ENCODE measurements around the gene AFF2. TPM values are rescaled to one million over a fixed set of nuclear protein-coding genes. Genes with fewer than 3 reads are reported as not detected.

The AFF2 gene
- 0.22 TPM in 1 of 2 replicates, not detected in the other for total RNA-seq

GRCh38 chrX:148500423-148501385 is at the start of gene AFF2:
Gene AFF2 (plus strand): TSS chrX:148500617. CDS start chrX:148501098, 481 bp downstream.

Small RNAs within 50 kb of the gene (small RNA-seq; reads per million reads assigned to genes)
- not detected for gene RN7SKP267

Measured in thoracic aorta endothelial cell (primary cell).